GM12875 (cell line): ENCODE results near the gene CDH4.

Source experiments
- H3K4me3 ChIP-seq: one replicate; pipeline ENCODE4 v1.5.1; 2011; ENCODE audit warnings: low read depth, low read length, control low read depth
- CTCF ChIP-seq: IDR thresholded peaks from 2 replicates; pipeline ENCODE4 v1.5.1; 2011; ENCODE audit warnings: low read depth, mild to moderate bottlenecking, control low read depth, inconsistent platforms, low read length, moderate library complexity, borderline replicate concordance; ENCODE audit not compliant: insufficient read depth

Gene CDH4

GRCh38 chr20:61989741-61990140 lies 737.7 kb downstream of the CDH4 start:
- TF ChIP-seq CTCF, result no peak
- H3K4me3 ChIP-seq, result no peak overlapping the region
